Upper lobe of left lung (tissue), 6 donors: ENCODE measurements around the gene SH2B2. TPM values are rescaled to one million over a fixed set of nuclear protein-coding genes. Genes with fewer than 3 reads are reported as not detected.
A peak's percentile ranks its signal among the peaks of the same experiment; 100 is the strongest.

Experiments
- ATAC-seq, 2 donors: fragments of 200-7000 bp; cut with Tn5 transposase; one replicate each; pipeline ENCODE4 v1.9.1; 2022; ENCODE audit warnings: mild to moderate bottlenecking in 2 of 2, moderate library complexity in 2 of 2; ENCODE audit not compliant: low FRiP score in 2 of 2
- DNase-seq, 2 donors: peaks; one replicate each; pipeline ENCODE4 v3.0.0-alpha.2; 2019 to 2020
- H3K27ac ChIP-seq, 4 donors: fragments of 200-600 bp; sonication (generic); one replicate each; pipeline ENCODE4 v1.5.1; 2016 to 2019
- H3K27me3 ChIP-seq, 4 donors: fragments of 200-600 bp; sonication (generic); one replicate each; pipeline ENCODE4 v1.5.1; 2017 to 2019
- H3K36me3 ChIP-seq, 4 donors: fragments of 200-600 bp; sonication (generic); one replicate each; pipeline ENCODE4 v1.5.1; 2016 to 2019
- H3K4me1 ChIP-seq, 4 donors: fragments of 200-600 bp; sonication (generic); one replicate each; pipeline ENCODE4 v1.5.1; 2018 to 2019
- H3K4me3 ChIP-seq, 4 donors: fragments of 200-600 bp; sonication (generic); one replicate each; pipeline ENCODE4 v1.5.1; 2017 to 2019; ENCODE audit warnings: mild to moderate bottlenecking in 2 of 4, moderate library complexity in 1 of 4
- H3K9me3 ChIP-seq, 4 donors: fragments of 200-600 bp; sonication (generic); one replicate each; pipeline ENCODE4 v1.5.1; 2018 to 2019
- CTCF ChIP-seq, 6 experiments: fragments of 450-650 bp in 4 of 6; fragments of 200-600 bp in 2 of 6; sonication (generic) in 2 of 6; IDR thresholded peaks; one replicate each; pipeline ENCODE4 v1.5.1; 2016 to 2019; ENCODE audit warnings: antibody characterized with exemption in 6 of 6
- EP300 ChIP-seq, 4 donors: sonication (generic); formaldehyde crosslinking; IDR thresholded peaks; one replicate each; pipeline ENCODE4 v1.5.1; 2017; ENCODE audit warnings: antibody characterized with exemption in 4 of 4, control low read depth in 2 of 4
- POLR2A ChIP-seq, 4 donors: fragments of 450-650 bp; IDR thresholded peaks; one replicate each; pipeline ENCODE4 v1.5.1; 2016 to 2017; ENCODE audit warnings: antibody characterized with exemption in 4 of 4, mild to moderate bottlenecking in 2 of 4
- POLR2AphosphoS5 ChIP-seq, 2 donors: sonication (generic); formaldehyde crosslinking; IDR thresholded peaks; one replicate each; pipeline ENCODE4 v1.5.1; 2017; ENCODE audit warnings: antibody characterized with exemption in 2 of 2
- WGBS, 2 donors: methylation state at CpG; one replicate each; pipeline ENCODE4 v1.1.5; 2017 to 2018; 5-methylcytosine and 5-hydroxymethylcytosine counted together
- total RNA-seq, 6 donors: library from RNA; depleted of rRNA in 4 of 6; stranded (reverse); fragments of >200 nt in 4 of 6; gene quantifications; one replicate each; pipeline versions ENCODE4 v1.1.0 to v1.2.1, GENCODE V29; 2016 to 2021
- donor health status: DM: no; HTN: no; CAD: no; lungs with moderate emphysema.
- donor health status: DM: no; HTN: yes; CAD: no; lungs with severe emphysema.

The SH2B2 gene
- total RNA-seq, 6 donors from 2014 or later = 6.3 to 16.4 (median 9.0) TPM

- Histone ChIP-seq H3K27me3 (no peaks in the 10 kb centered on the region), H3K36me3 (peaks cover 0 to 5% (median 2%) of the 10 kb centered on the region in 4 donors), H3K27ac (no peak overlapping the region), H3K9me3 (no peaks in the 10 kb centered on the region), H3K4me3 (no peak overlapping the region), H3K4me1 (peaks cover 0 to 17% (median 11%) of the 10 kb centered on the region in 4 donors)
- DNase-seq (no peak), ATAC-seq (no peak)
- WGBS, 2 donors = 91 to 100% methylated on average over 1 to 3 of the region's 3 CpGs
- TF ChIP-seq EP300 (IDR thresholded peaks at IDR 0.05) (no peak), CTCF (IDR thresholded peaks at IDR 0.05) (no peak), POLR2A (IDR thresholded peaks at IDR 0.05) (no peak)
Measured at GRCh38 chr7:102319671-102320070, 33.0 kb downstream of the SH2B2 start.

GRCh38 chr7:102320181-102320580 is 33.5 kb downstream of the SH2B2 start:
- DNase-seq (peak in 1 of 2 donors; percentile 79), ATAC-seq (no peak)
- WGBS, 2 donors = 94 to 95% methylated on average over 13 to 14 of the region's 14 CpGs

GRCh38 chr7:102320601-102321350 is 34.1 kb downstream of the SH2B2 start:
- TF ChIP-seq EP300 (IDR thresholded peaks at IDR 0.05) (no peak), POLR2A (IDR thresholded peaks at IDR 0.05) (no peak), CTCF (IDR thresholded peaks at IDR 0.05) (no peak), POLR2AphosphoS5 (IDR thresholded peaks at IDR 0.05) (no peak)
- peaks cover 0 to 5% (median 2%) of the 10 kb centered on the region in 4 donors for H3K36me3 ChIP-seq
- DNase-seq (no peak), ATAC-seq (no peak)
- H3K27me3 ChIP-seq = no peaks in the 10 kb centered on the region
- H3K27ac ChIP-seq = peak overlapping the region in 1 of 4 donors; percentile 41
- H3K4me3 ChIP-seq = peak overlapping the region in 2 of 4 donors; percentile 10 to 11
- no peaks in the 10 kb centered on the region for H3K9me3 ChIP-seq
- H3K4me1 ChIP-seq = peaks cover 0 to 17% (median 11%) of the 10 kb centered on the region in 4 donors
- WGBS, 2 donors = 84 to 97% methylated on average over 23 to 30 of the region's 37 CpGs

More at GRCh38 chr7:102320181-102320580, 33.5 kb downstream of the SH2B2 start:
- no peak for TF ChIP-seq POLR2AphosphoS5 (IDR thresholded peaks at IDR 0.05)
- no peak for TF ChIP-seq POLR2A (IDR thresholded peaks at IDR 0.05)
- H3K4me1 ChIP-seq = peaks cover 0 to 17% (median 11%) of the 10 kb centered on the region in 4 donors
- no peak overlapping the region for H3K27ac ChIP-seq
- H3K36me3 ChIP-seq = peaks cover 0 to 5% (median 2%) of the 10 kb centered on the region in 4 donors
- no peaks in the 10 kb centered on the region for H3K27me3 ChIP-seq
- no peaks in the 10 kb centered on the region for H3K9me3 ChIP-seq
- no peak overlapping the region for H3K4me3 ChIP-seq

GRCh38 chr7:102321351-102322201 is 34.9 kb downstream of the SH2B2 start:
- Histone ChIP-seq H3K4me3 (peak overlapping the region in 3 of 4 donors; percentile 10 to 25 (median 11)), H3K9me3 (no peaks in the 10 kb centered on the region), H3K4me1 (peaks cover 0 to 17% (median 11%) of the 10 kb centered on the region in 4 donors), H3K27me3 (no peaks in the 10 kb centered on the region), H3K36me3 (peaks cover 0 to 5% (median 2%) of the 10 kb centered on the region in 4 donors), H3K27ac (peak overlapping the region in 1 of 4 donors; percentile 41)
- TF ChIP-seq POLR2AphosphoS5 (IDR thresholded peaks at IDR 0.05) (no peak), CTCF (IDR thresholded peaks at IDR 0.05) (peak in 2 of 6 experiments; percentile 3 to 30), EP300 (IDR thresholded peaks at IDR 0.05) (no peak), POLR2A (IDR thresholded peaks at IDR 0.05) (no peak)
- WGBS, 2 donors = 49 to 52% methylated on average over 51 to 53 of the region's 73 CpGs
- DNase-seq (peak in 1 of 2 donors; percentile 88), ATAC-seq (peak in 1 of 2 donors; percentile 56)

- Histone ChIP-seq H3K4me3 (no peak overlapping the region), H3K36me3 (peaks cover 0 to 2% (median under 1%) of the 10 kb centered on the region in 4 donors), H3K27me3 (no peaks in the 10 kb centered on the region), H3K27ac (peak overlapping the region in 1 of 4 donors; percentile 41), H3K4me1 (peaks cover 0 to 17% (median 11%) of the 10 kb centered on the region in 4 donors), H3K9me3 (no peaks in the 10 kb centered on the region)
- DNase-seq (no peak), ATAC-seq (no peak)
- TF ChIP-seq POLR2AphosphoS5 (IDR thresholded peaks at IDR 0.05) (no peak), EP300 (IDR thresholded peaks at IDR 0.05) (no peak), POLR2A (IDR thresholded peaks at IDR 0.05) (no peak), CTCF (IDR thresholded peaks at IDR 0.05) (no peak)
- 53 to 65% methylated on average over 5 to 6 of the region's 8 CpGs for WGBS, 2 donors
Measured at GRCh38 chr7:102322202-102322715, 35.6 kb downstream of the SH2B2 start.
